ENCODE data around the gene CHRNE.
A peak's percentile ranks its signal among the peaks of the same experiment; 100 is the strongest.

Gene CHRNE

DNA sequence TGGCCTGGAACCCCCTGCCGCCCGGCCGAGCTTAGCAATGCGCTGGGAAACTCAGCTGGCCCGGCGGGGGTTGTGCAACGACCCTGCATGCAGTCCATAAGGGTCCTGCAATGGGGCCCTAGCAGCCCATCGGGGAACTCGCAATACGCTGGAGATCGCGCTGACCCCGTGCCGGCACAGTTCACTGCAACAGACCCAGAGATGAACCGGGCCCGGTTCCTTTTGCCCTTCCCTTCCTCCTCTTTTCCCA, 36.6 kb upstream of the CHRNE start:
- peaks cover 58% of the 10 kb centered on the region for H3K36me3 ChIP-seq (ENCODE audit: control insufficient read depth, insufficient read depth, low read length)
- no peaks in the 10 kb centered on the region for H3K9me3 ChIP-seq (ENCODE audit: control insufficient read depth, insufficient read depth, low read length)
- peak overlapping the region; percentile 89 for H3K4me3 ChIP-seq (ENCODE audit: low read depth, low read length)
- H3K27ac ChIP-seq (ENCODE audit: low read depth, low read length) = peak overlapping the region; percentile 99
- peak overlapping the region; percentile 92 for H3K9ac ChIP-seq (ENCODE audit: low read depth, low read length)
- peaks cover 11% of the 10 kb centered on the region; the same call in 1 of the 2 replicates for H3K4me1 ChIP-seq (ENCODE audit: control insufficient read depth, insufficient read depth, low read length)
- no peaks in the 10 kb centered on the region for H3K27me3 ChIP-seq (ENCODE audit: control insufficient read depth, insufficient read depth, low read length)

GRCh38 chr17:4938688-4939545, 36.0 kb upstream of the CHRNE start:
- Histone ChIP-seq H3K27me3 (ENCODE audit: control insufficient read depth, insufficient read depth, low read length) (no peaks in the 10 kb centered on the region), H3K4me1 (ENCODE audit: control insufficient read depth, insufficient read depth, low read length) (peaks cover 11% of the 10 kb centered on the region; the same call in 1 of the 2 replicates), H3K9ac (ENCODE audit: low read depth, low read length) (peak overlapping the region; percentile 92), H3K36me3 (ENCODE audit: control insufficient read depth, insufficient read depth, low read length) (peaks cover 52% of the 10 kb centered on the region), H3K27ac (ENCODE audit: low read depth, low read length) (peak overlapping the region; percentile 99), H3K4me3 (ENCODE audit: low read depth, low read length) (peak overlapping the region; percentile 89), H3K9me3 (ENCODE audit: control insufficient read depth, insufficient read depth, low read length) (no peaks in the 10 kb centered on the region)

DNA sequence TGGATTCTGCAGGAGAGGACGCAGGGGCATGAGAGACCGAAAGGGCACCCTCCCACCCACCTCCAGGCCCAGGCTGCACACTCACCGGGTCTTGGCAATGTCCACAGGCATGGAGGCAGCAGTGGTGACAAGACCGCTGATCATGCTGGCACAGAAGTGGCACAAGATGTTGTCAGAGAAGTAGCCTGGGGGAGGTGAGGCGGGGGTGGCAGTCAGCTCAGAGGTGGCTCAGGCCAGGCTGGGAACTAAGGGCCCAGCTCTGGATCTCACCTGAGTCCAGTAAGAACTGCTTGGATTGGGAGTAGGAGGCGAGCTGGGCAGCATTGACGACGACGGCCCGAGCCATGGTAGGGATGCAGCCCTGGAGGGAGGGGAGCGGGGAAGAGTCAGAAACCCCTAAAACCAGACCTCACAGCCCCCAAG, 35.2 kb upstream of the CHRNE start:
- Histone ChIP-seq H3K4me3 (ENCODE audit: low read depth, low read length) (no peak overlapping the region), H3K9ac (ENCODE audit: low read depth, low read length) (no peak overlapping the region), H3K27me3 (ENCODE audit: control insufficient read depth, insufficient read depth, low read length) (no peaks in the 10 kb centered on the region), H3K9me3 (ENCODE audit: control insufficient read depth, insufficient read depth, low read length) (no peaks in the 10 kb centered on the region), H3K27ac (ENCODE audit: low read depth, low read length) (no peak overlapping the region), H3K4me1 (ENCODE audit: control insufficient read depth, insufficient read depth, low read length) (peaks cover 11% of the 10 kb centered on the region; the same call in 1 of the 2 replicates), H3K36me3 (ENCODE audit: control insufficient read depth, insufficient read depth, low read length) (peaks cover 44% of the 10 kb centered on the region)

- H3K4me3 ChIP-seq (ENCODE audit: low read depth, low read length) = no peak overlapping the region
- H3K9ac ChIP-seq (ENCODE audit: low read depth, low read length) = no peak overlapping the region
- no peaks in the 10 kb centered on the region for H3K9me3 ChIP-seq (ENCODE audit: control insufficient read depth, insufficient read depth, low read length)
- peaks cover 11% of the 10 kb centered on the region; the same call in 1 of the 2 replicates for H3K4me1 ChIP-seq (ENCODE audit: control insufficient read depth, insufficient read depth, low read length)
- H3K27me3 ChIP-seq (ENCODE audit: control insufficient read depth, insufficient read depth, low read length) = no peaks in the 10 kb centered on the region
- H3K27ac ChIP-seq (ENCODE audit: low read depth, low read length) = no peak overlapping the region
- peaks cover 39% of the 10 kb centered on the region for H3K36me3 ChIP-seq (ENCODE audit: control insufficient read depth, insufficient read depth, low read length)
Observed at GRCh38 chr17:4937553-4937952, 34.7 kb upstream of the CHRNE start.

- peaks cover 10% of the 10 kb centered on the region; the same call in 1 of the 2 replicates for H3K4me1 ChIP-seq (ENCODE audit: control insufficient read depth, insufficient read depth, low read length)
- H3K36me3 ChIP-seq (ENCODE audit: control insufficient read depth, insufficient read depth, low read length) = peaks cover 31% of the 10 kb centered on the region
- H3K27me3 ChIP-seq (ENCODE audit: control insufficient read depth, insufficient read depth, low read length) = no peaks in the 10 kb centered on the region
- H3K9ac ChIP-seq (ENCODE audit: low read depth, low read length) = no peak overlapping the region
- no peak overlapping the region for H3K27ac ChIP-seq (ENCODE audit: low read depth, low read length)
- H3K9me3 ChIP-seq (ENCODE audit: control insufficient read depth, insufficient read depth, low read length) = no peaks in the 10 kb centered on the region
- no peak overlapping the region for H3K4me3 ChIP-seq (ENCODE audit: low read depth, low read length)
Observed at GRCh38 chr17:4936436-4936835, 33.5 kb upstream of the CHRNE start.

DNA sequence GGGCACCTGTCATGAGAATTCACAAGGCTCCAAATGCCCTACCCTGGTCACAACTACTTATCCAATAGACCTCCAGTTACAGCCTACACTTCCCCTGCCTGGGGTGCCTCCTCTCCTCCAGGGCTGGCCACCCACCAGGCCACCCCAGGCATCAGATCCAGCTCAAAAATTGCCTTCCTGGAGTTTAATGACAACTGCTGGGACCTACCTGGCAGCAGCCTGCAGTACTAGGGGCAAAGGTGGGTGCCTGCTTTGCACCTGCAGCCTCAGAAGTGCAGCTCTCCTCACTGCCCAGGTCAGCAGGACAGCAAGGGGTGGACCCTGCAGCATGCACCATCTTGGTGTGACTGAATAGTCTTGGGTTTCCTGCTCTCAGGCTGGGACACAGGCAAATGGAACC, 32.8 kb upstream of the CHRNE start:
- no peak overlapping the region for H3K4me3 ChIP-seq (ENCODE audit: low read depth, low read length)
- no peaks in the 10 kb centered on the region for H3K9me3 ChIP-seq (ENCODE audit: control insufficient read depth, insufficient read depth, low read length)
- H3K36me3 ChIP-seq (ENCODE audit: control insufficient read depth, insufficient read depth, low read length) = peaks cover 34% of the 10 kb centered on the region
- no peak overlapping the region for H3K27ac ChIP-seq (ENCODE audit: low read depth, low read length)
- no peak overlapping the region for H3K9ac ChIP-seq (ENCODE audit: low read depth, low read length)
- H3K27me3 ChIP-seq (ENCODE audit: control insufficient read depth, insufficient read depth, low read length) = no peaks in the 10 kb centered on the region
- 0 out of 2 replicates have a peak, but pooled peaks cover 6% of the 10 kb centered on the region for H3K4me1 ChIP-seq (ENCODE audit: control insufficient read depth, insufficient read depth, low read length)

DNA sequence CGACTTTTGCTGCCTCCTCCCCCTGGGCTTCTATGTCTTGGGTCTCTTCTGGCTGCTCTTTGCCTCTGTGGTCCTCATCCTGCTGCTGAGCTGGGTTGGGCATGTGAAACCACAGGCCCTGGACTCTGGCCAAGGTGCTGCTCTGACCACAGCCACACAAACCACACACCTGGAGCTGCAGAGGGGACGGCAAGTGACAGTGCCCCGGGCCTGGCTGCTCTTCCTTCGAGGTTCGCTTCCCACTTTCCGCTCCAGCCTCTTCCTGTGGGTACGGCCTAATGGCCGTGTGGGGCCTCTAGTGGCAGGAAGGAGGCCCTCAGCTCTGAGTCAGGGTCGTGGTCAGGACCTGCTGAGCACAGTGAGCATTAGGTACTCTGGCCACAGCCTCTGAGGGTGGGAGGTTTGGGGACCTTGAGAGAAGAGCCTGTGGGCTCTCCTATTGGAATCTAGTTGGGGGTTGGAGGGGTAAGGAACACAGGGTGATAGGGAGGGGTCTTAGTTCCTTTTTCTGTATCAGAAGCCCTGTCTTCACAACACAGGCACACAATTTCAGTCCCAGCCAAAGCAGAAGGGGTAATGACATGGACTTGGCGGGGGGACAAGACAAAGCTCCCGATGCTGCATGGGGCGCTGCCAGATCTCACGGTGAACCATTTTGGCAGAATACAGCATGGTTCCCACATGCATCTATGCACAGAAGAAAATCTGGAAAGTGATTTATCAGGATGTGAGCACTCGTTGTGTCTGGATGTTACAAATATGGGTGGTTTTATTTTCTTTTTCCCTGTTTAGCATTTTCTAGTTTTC, 31.5 kb upstream of the CHRNE start:
- Histone ChIP-seq H3K9me3 (ENCODE audit: control insufficient read depth, insufficient read depth, low read length) (no peaks in the 10 kb centered on the region), H3K4me1 (ENCODE audit: control insufficient read depth, insufficient read depth, low read length) (0 out of 2 replicates have a peak, but pooled peaks cover 6% of the 10 kb centered on the region), H3K9ac (ENCODE audit: low read depth, low read length) (no peak overlapping the region), H3K27me3 (ENCODE audit: control insufficient read depth, insufficient read depth, low read length) (no peaks in the 10 kb centered on the region), H3K27ac (ENCODE audit: low read depth, low read length) (peak overlapping the region; percentile 26), H3K4me3 (ENCODE audit: low read depth, low read length) (no peak overlapping the region), H3K36me3 (ENCODE audit: control insufficient read depth, insufficient read depth, low read length) (peaks cover 34% of the 10 kb centered on the region)

DNA sequence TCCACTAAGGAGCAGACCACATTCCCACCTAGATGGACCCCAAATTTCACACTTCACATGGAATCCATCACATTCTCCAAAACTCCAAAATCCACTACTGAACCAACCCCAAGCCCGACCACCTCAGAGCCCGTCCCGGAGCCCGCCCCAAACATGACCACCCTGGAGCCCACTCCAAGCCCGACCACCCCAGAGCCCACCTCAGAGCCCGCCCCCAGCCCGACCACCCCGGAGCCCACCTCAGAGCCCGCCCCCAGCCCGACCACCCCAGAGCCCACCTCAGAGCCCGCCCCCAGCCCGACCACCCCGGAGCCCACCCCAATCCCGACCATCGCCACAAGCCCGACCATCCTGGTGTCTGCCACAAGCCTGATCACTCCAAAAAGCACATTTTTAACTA, 30.7 kb upstream of the CHRNE start:
- Histone ChIP-seq H3K27me3 (ENCODE audit: control insufficient read depth, insufficient read depth, low read length) (no peaks in the 10 kb centered on the region), H3K36me3 (ENCODE audit: control insufficient read depth, insufficient read depth, low read length) (peaks cover 33% of the 10 kb centered on the region), H3K4me3 (ENCODE audit: low read depth, low read length) (no peak overlapping the region), H3K9me3 (ENCODE audit: control insufficient read depth, insufficient read depth, low read length) (no peaks in the 10 kb centered on the region), H3K4me1 (ENCODE audit: control insufficient read depth, insufficient read depth, low read length) (0 out of 2 replicates have a peak, but pooled peaks cover 3% of the 10 kb centered on the region), H3K27ac (ENCODE audit: low read depth, low read length) (no peak overlapping the region), H3K9ac (ENCODE audit: low read depth, low read length) (no peak overlapping the region)

DNA sequence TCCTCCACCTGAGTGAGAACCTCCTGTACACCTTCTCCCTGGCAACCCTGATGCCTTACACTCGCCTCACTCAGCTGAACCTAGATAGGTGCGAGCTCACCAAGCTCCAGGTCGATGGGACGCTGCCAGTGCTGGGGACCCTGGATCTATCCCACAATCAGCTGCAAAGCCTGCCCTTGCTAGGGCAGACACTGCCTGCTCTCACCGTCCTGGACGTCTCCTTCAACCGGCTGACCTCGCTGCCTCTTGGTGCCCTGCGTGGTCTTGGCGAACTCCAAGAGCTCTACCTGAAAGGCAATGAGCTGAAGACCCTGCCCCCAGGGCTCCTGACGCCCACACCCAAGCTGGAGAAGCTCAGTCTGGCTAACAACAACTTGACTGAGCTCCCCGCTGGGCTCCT, 29.9 kb upstream of the CHRNE start:
- Histone ChIP-seq H3K4me1 (ENCODE audit: control insufficient read depth, insufficient read depth, low read length) (no peaks in the 10 kb centered on the region), H3K27me3 (ENCODE audit: control insufficient read depth, insufficient read depth, low read length) (no peaks in the 10 kb centered on the region), H3K9me3 (ENCODE audit: control insufficient read depth, insufficient read depth, low read length) (no peaks in the 10 kb centered on the region), H3K4me3 (ENCODE audit: low read depth, low read length) (no peak overlapping the region), H3K27ac (ENCODE audit: low read depth, low read length) (no peak overlapping the region), H3K9ac (ENCODE audit: low read depth, low read length) (no peak overlapping the region), H3K36me3 (ENCODE audit: control insufficient read depth, insufficient read depth, low read length) (peaks cover 24% of the 10 kb centered on the region)

DNA sequence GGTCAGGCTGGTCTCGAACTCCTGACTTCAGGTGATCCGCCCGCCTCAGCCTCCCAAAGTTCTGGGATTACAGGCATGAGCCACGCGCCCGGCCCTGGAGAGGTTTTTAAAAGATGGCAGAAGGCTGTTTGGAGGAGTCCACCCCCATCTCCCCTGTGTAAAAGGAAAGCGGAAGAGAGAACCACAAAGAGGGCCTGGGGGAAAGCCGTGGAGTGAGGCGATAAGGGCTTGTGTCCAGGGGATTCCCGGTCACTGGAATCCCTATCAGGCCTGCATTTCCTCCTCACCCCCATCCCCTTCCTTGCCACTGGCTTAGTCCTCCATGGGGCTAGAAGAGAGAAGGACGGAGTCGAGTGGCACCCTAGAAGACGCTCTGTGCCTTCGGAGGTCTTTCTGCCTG, 29.1 kb upstream of the CHRNE start, which contains the start of gene GP1BA:
Gene GP1BA (plus strand): TSS at position 315 of the 400 bp plus-strand sequence. CDS start 328 bp downstream, outside the sequence.
- Histone ChIP-seq H3K4me3 (ENCODE audit: low read depth, low read length) (no peak within 1 kb of the TSS), H3K36me3 (ENCODE audit: control insufficient read depth, insufficient read depth, low read length) (peaks cover 16% of the 10 kb centered on the region; the same call in 1 of the 2 replicates), H3K9ac (ENCODE audit: low read depth, low read length) (no peak within 1 kb of the TSS), H3K9me3 (ENCODE audit: control insufficient read depth, insufficient read depth, low read length) (no peaks in the 10 kb centered on the region), H3K27me3 (ENCODE audit: control insufficient read depth, insufficient read depth, low read length) (no peaks in the 10 kb centered on the region), H3K27ac (ENCODE audit: low read depth, low read length) (no peak within 1 kb of the TSS), H3K4me1 (ENCODE audit: control insufficient read depth, insufficient read depth, low read length) (no peaks in the 10 kb centered on the region)

GRCh38 chr17:4928881-4929280, 26.0 kb upstream of the CHRNE start:
- Histone ChIP-seq H3K36me3 (ENCODE audit: control insufficient read depth, insufficient read depth, low read length) (peaks cover 3% of the 10 kb centered on the region; the same call in 1 of the 2 replicates), H3K4me1 (ENCODE audit: control insufficient read depth, insufficient read depth, low read length) (no peaks in the 10 kb centered on the region), H3K9ac (ENCODE audit: low read depth, low read length) (no peak overlapping the region), H3K4me3 (ENCODE audit: low read depth, low read length) (no peak overlapping the region), H3K27ac (ENCODE audit: low read depth, low read length) (no peak overlapping the region), H3K9me3 (ENCODE audit: control insufficient read depth, insufficient read depth, low read length) (no peaks in the 10 kb centered on the region), H3K27me3 (ENCODE audit: control insufficient read depth, insufficient read depth, low read length) (no peaks in the 10 kb centered on the region)

Measured in HUES48 (cell line).